NCI-H524 (cell line): ENCODE measurements around the gene ABL1.

Source experiments
- DNase-seq, 2 experiments: peaks; one replicate each; lab custom pipeline; 2025; lab: John Stamatoyannopoulos, UW

The ABL1 gene

GRCh38 chr9:130872093-130872492 is 37.0 kb downstream of the ABL1 start:
- DNase-seq, result no peak

- DNase-seq, result no peak
Observed at GRCh38 chr9:130872508-130872907, 37.5 kb downstream of the ABL1 start.

- DNase-seq, result no peak
Observed at GRCh38 chr9:130872912-130873503, 38.0 kb downstream of the ABL1 start.

- no peak for DNase-seq
Observed at GRCh38 chr9:130873966-130874365, 38.9 kb downstream of the ABL1 start.

- no peak for DNase-seq
Observed at GRCh38 chr9:130874783-130875182, 39.7 kb downstream of the ABL1 start.

- no peak for DNase-seq
Observed at GRCh38 chr9:130877300-130877699, 42.2 kb downstream of the ABL1 start.

- DNase-seq, result no peak
Observed at GRCh38 chr9:130878295-130878694, 43.2 kb downstream of the ABL1 start.

GRCh38 chr9:130879863-130880411 is 44.9 kb downstream of the ABL1 start:
- DNase-seq, result no peak

GRCh38 chr9:130880599-130881220 is 45.7 kb downstream of the ABL1 start:
- DNase-seq, result no peak

- DNase-seq, result no peak
Observed at GRCh38 chr9:130881516-130881915, 46.5 kb downstream of the ABL1 start.

GRCh38 chr9:130882696-130883225 is 47.7 kb downstream of the ABL1 start:
- no peak for DNase-seq

GRCh38 chr9:130883479-130883878 is 48.4 kb downstream of the ABL1 start:
- DNase-seq, result no peak

GRCh38 chr9:130884111-130884531 is 49.1 kb downstream of the ABL1 start:
- no peak for DNase-seq

- DNase-seq, result no peak
Observed at GRCh38 chr9:130884542-130885483, 49.8 kb downstream of the ABL1 start.

- DNase-seq, result no peak
Observed at GRCh38 chr9:130885484-130886375, 50.7 kb downstream of the ABL1 start.

- no peak for DNase-seq
Observed at GRCh38 chr9:130886981-130887380, 51.9 kb downstream of the ABL1 start.

GRCh38 chr9:130887494-130888144 is 52.6 kb downstream of the ABL1 start:
- no peak for DNase-seq

- DNase-seq, result no peak
Observed at GRCh38 chr9:130888146-130888885, 53.3 kb downstream of the ABL1 start.

GRCh38 chr9:130890124-130890523 is 55.1 kb downstream of the ABL1 start:
- no peak for DNase-seq
